WTC11 (cell line): Measurements from ENCODE around the gene BMP4. TPM values are rescaled to one million over a fixed set of nuclear protein-coding genes. Genes with fewer than 3 reads are reported as not detected.

ENCODE experiments used
- ATAC-seq: fragments of 200-7000 bp; cut with Tn5 transposase; 2 replicates; pipeline ENCODE4 v1.10.0; 2021; ENCODE audit warnings: mild to moderate bottlenecking, moderate library complexity
- CTCF ChIA-PET: fragments of 300-600 bp; sonication (Branson Sonifier 250); formaldehyde crosslinking; loops from one replicate; lab custom pipeline; 2021; ENCODE audit warnings: antibody characterized with exemption; lab: Charles Lee
- POLR2A ChIA-PET: fragments of 350-600 bp; sonication (Branson Sonifier 250); formaldehyde crosslinking; loops from one replicate; lab custom pipeline; 2021; ENCODE audit warnings: antibody characterized with exemption; lab: Charles Lee
- DNase-seq: peaks from one replicate; pipeline ENCODE4 v3.0.0; 2021; ENCODE audit warnings: low spot score
- H3K27ac Mint-ChIP-seq: 2 replicates; pipeline ENCODE4 v1.8.0; 2021; ENCODE audit warnings: mixed read lengths
- H3K27me3 Mint-ChIP-seq: 2 replicates; pipeline ENCODE4 v1.8.0; 2021; ENCODE audit warnings: low read depth, mild to moderate bottlenecking, moderate library complexity, mixed read lengths
- H3K36me3 Mint-ChIP-seq: 2 replicates; pipeline ENCODE4 v1.8.0; 2021; ENCODE audit warnings: mixed read lengths
- H3K4me1 Mint-ChIP-seq: 2 replicates; pipeline ENCODE4 v1.8.0; 2022; ENCODE audit warnings: mixed read lengths
- H3K4me3 Mint-ChIP-seq: 2 replicates; pipeline ENCODE4 v1.8.0; 2021; ENCODE audit warnings: mild to moderate bottlenecking, moderate library complexity, mixed read lengths
- H3K9me3 Mint-ChIP-seq: 2 replicates; pipeline ENCODE4 v1.8.0; 2021; ENCODE audit warnings: mixed read lengths
- FOXP1 ChIP-seq: sonication (generic); formaldehyde crosslinking; IDR thresholded peaks from 2 replicates; pipeline ENCODE4 v1.8.0; 2022; ENCODE audit warnings: missing genetic modification reagents, mild to moderate bottlenecking, moderate library complexity, borderline replicate concordance
- IRF2 ChIP-seq: sonication (generic); formaldehyde crosslinking; IDR thresholded peaks from 2 replicates; pipeline ENCODE4 v1.8.0; 2022; ENCODE audit warnings: low read depth, missing genetic modification reagents, borderline replicate concordance
- NR1H2 ChIP-seq: sonication (generic); formaldehyde crosslinking; IDR thresholded peaks from 2 replicates; pipeline ENCODE4 v1.9.0; 2021; ENCODE audit warnings: mild to moderate bottlenecking, moderate library complexity, missing genetic modification reagents
- PRRX2 ChIP-seq: fragments of 250-450 bp; sonication (Bioruptor Pico); IDR thresholded peaks from 2 replicates; pipeline ENCODE4 v1.8.0; 2021; ENCODE audit warnings: mild to moderate bottlenecking
- RELA ChIP-seq: sonication (generic); formaldehyde crosslinking; IDR thresholded peaks from 2 replicates; pipeline ENCODE4 v1.8.1; 2022; ENCODE audit warnings: missing genetic modification reagents, mild to moderate bottlenecking, borderline replicate concordance
- SOX15 ChIP-seq: fragments of 250-450 bp; sonication (Bioruptor Pico); IDR thresholded peaks from 2 replicates; pipeline ENCODE4 v1.9.0; 2021; ENCODE audit warnings: mild to moderate bottlenecking
- TEAD4 ChIP-seq: sonication (generic); formaldehyde crosslinking; IDR thresholded peaks from 2 replicates; pipeline ENCODE4 v1.8.0; 2022; ENCODE audit warnings: mild to moderate bottlenecking, missing genetic modification reagents
- ZNF138 ChIP-seq: sonication (generic); formaldehyde crosslinking; conservative IDR thresholded peaks from 2 replicates; pipeline ENCODE4 v1.8.1; 2022; ENCODE audit warnings: mild to moderate bottlenecking, moderate library complexity, missing genetic modification reagents
- ZNF232 ChIP-seq: sonication (generic); formaldehyde crosslinking; IDR thresholded peaks from 2 replicates; pipeline ENCODE4 v1.8.0; 2022; ENCODE audit warnings: mild to moderate bottlenecking, missing genetic modification reagents
- ZNF423 ChIP-seq: fragments of 250-450 bp; sonication (Bioruptor Pico); IDR thresholded peaks from 2 replicates; pipeline ENCODE4 v2.1.2; 2022; ENCODE audit warnings: mild to moderate bottlenecking, moderate library complexity
- ZNF671 ChIP-seq: fragments of 250-450 bp; sonication (Bioruptor Pico); IDR thresholded peaks from 2 replicates; pipeline ENCODE4 v1.8.0; 2021; ENCODE audit warnings: mild to moderate bottlenecking
- total RNA-seq: library from RNA; stranded (reverse); gene quantifications from 3 replicates; pipeline ENCODE4 v1.2.3, GENCODE V29; 2021
- TF ChIP-seq, protein P1 (sequence below): sonication (generic); formaldehyde crosslinking; IDR thresholded peaks from 2 replicates; pipeline ENCODE4 v1.8.0; 2023; ENCODE audit warnings: missing genetic modification reagents
- TF ChIP-seq, protein P2 (sequence below): sonication (generic); formaldehyde crosslinking; IDR thresholded peaks from 2 replicates; pipeline ENCODE4 v1.8.0; 2022; ENCODE audit warnings: mild to moderate bottlenecking, missing genetic modification reagents
- TF ChIP-seq, protein P3 (sequence below): sonication (generic); formaldehyde crosslinking; IDR thresholded peaks from 2 replicates; pipeline ENCODE4 v1.8.1; 2022; ENCODE audit warnings: low read depth, missing genetic modification reagents, borderline replicate concordance
- TF ChIP-seq, protein P4 (sequence below): fragments of 250-450 bp; sonication (Bioruptor Pico); IDR thresholded peaks from 2 replicates; pipeline ENCODE4 v1.8.0; 2021; ENCODE audit warnings: mild to moderate bottlenecking
- TF ChIP-seq, protein P5 (sequence below): fragments of 200-600 bp; IDR thresholded peaks from 2 replicates; pipeline ENCODE4 v1.8.0; 2022; ENCODE audit warnings: antibody characterized with exemption
- TF ChIP-seq, protein P6 (sequence below): sonication (generic); formaldehyde crosslinking; IDR thresholded peaks from 2 replicates; pipeline ENCODE4 v1.8.1; 2023; ENCODE audit warnings: mild to moderate bottlenecking, missing genetic modification reagents

BMP4 gene
- total RNA-seq, 1 experiment from 2014 or later = 7.8 TPM

DNA sequence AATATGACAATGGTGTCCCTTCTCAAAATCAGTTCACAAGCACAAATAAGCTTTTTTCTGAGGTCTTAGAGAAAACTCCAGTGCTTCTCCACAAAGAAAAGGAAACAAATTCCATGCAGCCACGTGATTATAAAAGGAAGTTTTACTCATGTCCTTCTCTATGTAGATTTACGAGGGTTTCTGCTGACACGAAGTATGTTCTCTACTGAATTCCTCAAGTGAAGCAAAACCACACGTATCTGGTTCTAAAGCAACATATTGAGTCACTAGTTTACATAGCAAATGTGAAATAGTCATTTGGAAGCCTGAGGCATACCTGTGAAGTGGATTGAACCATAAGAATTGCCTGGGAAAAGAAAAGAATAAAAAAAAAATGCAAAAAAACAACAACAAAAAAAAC is 31.9 kb downstream of the BMP4 start (continued):
- TF ChIP-seq, protein P1, sequence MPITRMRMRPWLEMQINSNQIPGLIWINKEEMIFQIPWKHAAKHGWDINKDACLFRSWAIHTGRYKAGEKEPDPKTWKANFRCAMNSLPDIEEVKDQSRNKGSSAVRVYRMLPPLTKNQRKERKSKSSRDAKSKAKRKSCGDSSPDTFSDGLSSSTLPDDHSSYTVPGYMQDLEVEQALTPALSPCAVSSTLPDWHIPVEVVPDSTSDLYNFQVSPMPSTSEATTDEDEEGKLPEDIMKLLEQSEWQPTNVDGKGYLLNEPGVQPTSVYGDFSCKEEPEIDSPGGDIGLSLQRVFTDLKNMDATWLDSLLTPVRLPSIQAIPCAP = no peak
- TF ChIP-seq, protein P2, sequence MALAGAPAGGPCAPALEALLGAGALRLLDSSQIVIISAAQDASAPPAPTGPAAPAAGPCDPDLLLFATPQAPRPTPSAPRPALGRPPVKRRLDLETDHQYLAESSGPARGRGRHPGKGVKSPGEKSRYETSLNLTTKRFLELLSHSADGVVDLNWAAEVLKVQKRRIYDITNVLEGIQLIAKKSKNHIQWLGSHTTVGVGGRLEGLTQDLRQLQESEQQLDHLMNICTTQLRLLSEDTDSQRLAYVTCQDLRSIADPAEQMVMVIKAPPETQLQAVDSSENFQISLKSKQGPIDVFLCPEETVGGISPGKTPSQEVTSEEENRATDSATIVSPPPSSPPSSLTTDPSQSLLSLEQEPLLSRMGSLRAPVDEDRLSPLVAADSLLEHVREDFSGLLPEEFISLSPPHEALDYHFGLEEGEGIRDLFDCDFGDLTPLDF = no peak
- no peak for TF ChIP-seq IRF2 (CRISPR knock-in tag)
- TF ChIP-seq, protein P3, sequence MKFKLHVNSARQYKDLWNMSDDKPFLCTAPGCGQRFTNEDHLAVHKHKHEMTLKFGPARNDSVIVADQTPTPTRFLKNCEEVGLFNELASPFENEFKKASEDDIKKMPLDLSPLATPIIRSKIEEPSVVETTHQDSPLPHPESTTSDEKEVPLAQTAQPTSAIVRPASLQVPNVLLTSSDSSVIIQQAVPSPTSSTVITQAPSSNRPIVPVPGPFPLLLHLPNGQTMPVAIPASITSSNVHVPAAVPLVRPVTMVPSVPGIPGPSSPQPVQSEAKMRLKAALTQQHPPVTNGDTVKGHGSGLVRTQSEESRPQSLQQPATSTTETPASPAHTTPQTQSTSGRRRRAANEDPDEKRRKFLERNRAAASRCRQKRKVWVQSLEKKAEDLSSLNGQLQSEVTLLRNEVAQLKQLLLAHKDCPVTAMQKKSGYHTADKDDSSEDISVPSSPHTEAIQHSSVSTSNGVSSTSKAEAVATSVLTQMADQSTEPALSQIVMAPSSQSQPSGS (CRISPR knock-in tag) = no peak
- TF ChIP-seq TEAD4 (CRISPR knock-in tag) = no peak
- TF ChIP-seq, protein P4, sequence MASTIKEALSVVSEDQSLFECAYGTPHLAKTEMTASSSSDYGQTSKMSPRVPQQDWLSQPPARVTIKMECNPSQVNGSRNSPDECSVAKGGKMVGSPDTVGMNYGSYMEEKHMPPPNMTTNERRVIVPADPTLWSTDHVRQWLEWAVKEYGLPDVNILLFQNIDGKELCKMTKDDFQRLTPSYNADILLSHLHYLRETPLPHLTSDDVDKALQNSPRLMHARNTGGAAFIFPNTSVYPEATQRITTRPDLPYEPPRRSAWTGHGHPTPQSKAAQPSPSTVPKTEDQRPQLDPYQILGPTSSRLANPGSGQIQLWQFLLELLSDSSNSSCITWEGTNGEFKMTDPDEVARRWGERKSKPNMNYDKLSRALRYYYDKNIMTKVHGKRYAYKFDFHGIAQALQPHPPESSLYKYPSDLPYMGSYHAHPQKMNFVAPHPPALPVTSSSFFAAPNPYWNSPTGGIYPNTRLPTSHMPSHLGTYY (CRISPR knock-in tag) = no peak
- TF ChIP-seq, protein P5, sequence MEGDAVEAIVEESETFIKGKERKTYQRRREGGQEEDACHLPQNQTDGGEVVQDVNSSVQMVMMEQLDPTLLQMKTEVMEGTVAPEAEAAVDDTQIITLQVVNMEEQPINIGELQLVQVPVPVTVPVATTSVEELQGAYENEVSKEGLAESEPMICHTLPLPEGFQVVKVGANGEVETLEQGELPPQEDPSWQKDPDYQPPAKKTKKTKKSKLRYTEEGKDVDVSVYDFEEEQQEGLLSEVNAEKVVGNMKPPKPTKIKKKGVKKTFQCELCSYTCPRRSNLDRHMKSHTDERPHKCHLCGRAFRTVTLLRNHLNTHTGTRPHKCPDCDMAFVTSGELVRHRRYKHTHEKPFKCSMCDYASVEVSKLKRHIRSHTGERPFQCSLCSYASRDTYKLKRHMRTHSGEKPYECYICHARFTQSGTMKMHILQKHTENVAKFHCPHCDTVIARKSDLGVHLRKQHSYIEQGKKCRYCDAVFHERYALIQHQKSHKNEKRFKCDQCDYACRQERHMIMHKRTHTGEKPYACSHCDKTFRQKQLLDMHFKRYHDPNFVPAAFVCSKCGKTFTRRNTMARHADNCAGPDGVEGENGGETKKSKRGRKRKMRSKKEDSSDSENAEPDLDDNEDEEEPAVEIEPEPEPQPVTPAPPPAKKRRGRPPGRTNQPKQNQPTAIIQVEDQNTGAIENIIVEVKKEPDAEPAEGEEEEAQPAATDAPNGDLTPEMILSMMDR = no peak
- TF ChIP-seq SOX15 (CRISPR knock-in tag) = no peak
- TF ChIP-seq, all 79 proteins: peak for 0

DNA sequence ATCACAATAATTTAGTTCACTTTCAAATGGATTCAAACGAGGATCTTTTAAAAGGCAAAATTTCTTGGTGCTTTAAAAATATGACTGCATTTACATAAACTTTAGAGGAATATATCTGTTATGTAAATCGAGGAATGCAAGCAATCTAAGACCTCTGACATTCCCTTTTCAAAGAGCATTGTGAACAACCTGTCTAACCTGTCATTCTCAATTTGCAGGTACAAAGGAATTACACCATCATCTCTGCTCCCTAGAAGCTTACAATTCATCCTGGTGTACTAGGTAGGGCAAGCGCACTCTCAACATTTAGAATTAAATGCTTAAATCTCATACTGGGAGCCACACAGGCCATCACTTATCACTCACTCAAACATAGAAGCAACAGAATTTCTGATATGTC is 35.6 kb downstream of the BMP4 start:
- CTCF ChIA-PET = interaction anchor here (1.0 to 2.8 kb wide), 2 partner anchors 9 to 254 kb away, joined by 5 to 19 read pairs; no protein-coding TSS in a partner anchor
- peaks cover 7% of the 10 kb centered on the region for H3K9me3 Mint-ChIP-seq
- TF ChIP-seq, protein P6, sequence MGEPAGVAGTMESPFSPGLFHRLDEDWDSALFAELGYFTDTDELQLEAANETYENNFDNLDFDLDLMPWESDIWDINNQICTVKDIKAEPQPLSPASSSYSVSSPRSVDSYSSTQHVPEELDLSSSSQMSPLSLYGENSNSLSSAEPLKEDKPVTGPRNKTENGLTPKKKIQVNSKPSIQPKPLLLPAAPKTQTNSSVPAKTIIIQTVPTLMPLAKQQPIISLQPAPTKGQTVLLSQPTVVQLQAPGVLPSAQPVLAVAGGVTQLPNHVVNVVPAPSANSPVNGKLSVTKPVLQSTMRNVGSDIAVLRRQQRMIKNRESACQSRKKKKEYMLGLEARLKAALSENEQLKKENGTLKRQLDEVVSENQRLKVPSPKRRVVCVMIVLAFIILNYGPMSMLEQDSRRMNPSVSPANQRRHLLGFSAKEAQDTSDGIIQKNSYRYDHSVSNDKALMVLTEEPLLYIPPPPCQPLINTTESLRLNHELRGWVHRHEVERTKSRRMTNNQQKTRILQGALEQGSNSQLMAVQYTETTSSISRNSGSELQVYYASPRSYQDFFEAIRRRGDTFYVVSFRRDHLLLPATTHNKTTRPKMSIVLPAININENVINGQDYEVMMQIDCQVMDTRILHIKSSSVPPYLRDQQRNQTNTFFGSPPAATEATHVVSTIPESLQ (CRISPR knock-in tag) = no peak
- TF ChIP-seq RELA (CRISPR knock-in tag) = no peak
- TF ChIP-seq ZNF138 (CRISPR knock-in tag) = no peak
- no peak for TF ChIP-seq FOXP1 (CRISPR knock-in tag)
- no peak for TF ChIP-seq IRF2 (CRISPR knock-in tag)
- TF ChIP-seq, all 79 proteins: peak for 0
- no peak overlapping the region for H3K27ac Mint-ChIP-seq
- H3K36me3 Mint-ChIP-seq = no peaks in the 10 kb centered on the region
- no peak for DNase-seq
- peaks cover 20% of the 10 kb centered on the region for H3K4me1 Mint-ChIP-seq
- H3K4me3 Mint-ChIP-seq = no peak overlapping the region
- POLR2A ChIA-PET = interaction anchor here (0.7 kb wide), 1 partner anchor 141 kb away, joined by 3 read pairs; no protein-coding TSS in a partner anchor
- peak; percentile 43; the same call in 1 of the 2 replicates for ATAC-seq
- H3K27me3 Mint-ChIP-seq = no peaks in the 10 kb centered on the region; the same call in 1 of the 2 replicates

DNA sequence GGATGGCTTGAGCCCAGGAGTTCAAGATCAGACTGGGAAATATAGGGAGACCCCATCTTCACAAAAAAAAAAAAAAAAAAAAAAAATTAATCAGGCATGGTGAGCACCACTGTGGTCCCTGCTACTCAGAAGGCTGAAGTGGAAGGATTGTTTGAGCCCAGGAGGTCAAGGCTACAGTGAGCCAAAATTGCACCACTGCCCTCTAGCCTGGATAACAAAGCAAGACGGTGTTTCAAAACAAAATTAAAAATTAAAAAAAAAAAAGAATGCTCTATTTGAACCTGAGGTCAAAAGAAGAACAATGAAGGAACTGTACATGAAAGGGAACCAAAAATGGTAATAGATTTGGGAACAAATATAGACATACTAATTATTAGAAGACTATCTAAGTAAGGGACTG is 40.4 kb downstream of the BMP4 start:
- Mint-ChIP-seq H3K9me3 (peaks cover 16% of the 10 kb centered on the region), H3K27me3 (no peaks in the 10 kb centered on the region), H3K27ac (no peak overlapping the region), H3K36me3 (peaks cover 5% of the 10 kb centered on the region), H3K4me1 (peaks cover 13% of the 10 kb centered on the region), H3K4me3 (no peak overlapping the region)
- no peak for ATAC-seq
- no peak for DNase-seq
- CTCF ChIA-PET = no interaction called here
- POLR2A ChIA-PET = no interaction called here
- TF ChIP-seq NR1H2 (CRISPR knock-in tag) = no peak
- no peak for TF ChIP-seq ZNF671 (CRISPR knock-in tag)
- no peak for TF ChIP-seq ZNF423 (CRISPR knock-in tag)
- TF ChIP-seq PRRX2 (CRISPR knock-in tag) = no peak
- TF ChIP-seq ZNF232 (CRISPR knock-in tag) = no peak
